ENCODE data around the gene FAM217B. TPM values are rescaled to one million over a fixed set of nuclear protein-coding genes. Genes with fewer than 3 reads are reported as not detected.
"Not testable (repeated sequence)": the region's sequence is repeated elsewhere in the genome, so short reads cannot be mapped to it uniquely, and the experiment has no call there.

FAM217B gene
- total and polyA plus RNA-seq, 5 experiments from 2014 or later, result 24.2 to 47.3 (median 27.4) TPM

- H3K27ac Mint-ChIP-seq, ATAC-seq, POLR2A ChIA-PET, H3K9me3 Mint-ChIP-seq, H3K4me3 Mint-ChIP-seq, DNase-seq, H3K4me1 Mint-ChIP-seq, H3K27me3 Mint-ChIP-seq: not testable (repeated sequence)
- peaks cover 0 to 23% (median 16%) of the 10 kb centered on the region in 3 donors for H3K36me3 Mint-ChIP-seq
Measured at GRCh38 chr20:59957568-59957967, 17.4 kb downstream of the FAM217B start.

DNA sequence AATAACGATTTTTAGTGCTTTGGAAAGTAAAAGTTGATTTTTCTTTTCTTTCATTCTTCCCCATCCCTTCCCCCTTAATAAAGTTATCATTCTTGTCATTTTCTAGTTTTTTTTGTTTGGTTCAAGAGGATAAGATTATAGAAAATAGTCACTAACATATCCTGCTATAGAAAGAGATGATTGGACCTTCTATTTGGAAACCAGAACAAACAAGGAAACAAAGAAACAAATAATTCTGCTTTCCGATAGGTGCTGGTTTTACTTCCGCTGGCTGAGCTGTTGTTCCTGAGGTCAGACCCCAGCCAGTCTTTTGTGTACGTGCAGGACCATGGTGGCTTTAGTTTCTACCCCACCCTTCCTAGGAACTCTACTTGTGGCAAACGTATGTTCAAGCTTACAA, 17.9 kb downstream of the FAM217B start, which contains the start of gene CDH26:
Gene CDH26 (plus strand): TSS at position 301 of the 400 bp plus-strand sequence. CDS start 304 bp downstream, outside the sequence.
- DNase-seq (no peak), ATAC-seq (no peak)
- H3K4me3 Mint-ChIP-seq, result no peak within 1 kb of the TSS
- H3K9me3 Mint-ChIP-seq, result no peaks in the 10 kb centered on the region
- H3K4me1 Mint-ChIP-seq, result peaks cover 0 to 2% (median 0%) of the 10 kb centered on the region in 4 donors
- POLR2A ChIA-PET, result no interaction called here
- H3K27me3 Mint-ChIP-seq, result no peaks in the 10 kb centered on the region
- no peak within 1 kb of the TSS for H3K27ac Mint-ChIP-seq
- peaks cover 0 to 20% (median 16%) of the 10 kb centered on the region in 3 donors for H3K36me3 Mint-ChIP-seq

- POLR2A ChIA-PET, result no interaction called here
- no peak for ATAC-seq
- Mint-ChIP-seq H3K9me3 (no peaks in the 10 kb centered on the region), H3K36me3 (peaks cover 0 to 20% (median 16%) of the 10 kb centered on the region in 3 donors), H3K4me1 (peaks cover 0 to 2% (median 0%) of the 10 kb centered on the region in 4 donors), H3K27ac (no peak overlapping the region), H3K4me3 (no peak overlapping the region), H3K27me3 (no peaks in the 10 kb centered on the region)
- no peak for DNase-seq
Measured at GRCh38 chr20:59958626-59959025, 18.4 kb downstream of the FAM217B start.

GRCh38 chr20:59961423-59961822, 21.2 kb downstream of the FAM217B start:
- Mint-ChIP-seq H3K36me3 (peaks cover 0 to 20% (median 16%) of the 10 kb centered on the region in 3 donors), H3K27ac (peak overlapping the region in 2 of 10 donors; percentile 18 to 80), H3K4me3 (no peak overlapping the region), H3K4me1 (peaks cover 0 to 2% (median 0%) of the 10 kb centered on the region in 4 donors), H3K27me3 (no peaks in the 10 kb centered on the region), H3K9me3 (no peaks in the 10 kb centered on the region)
- POLR2A ChIA-PET, result no interaction called here
- DNase-seq (no peak), ATAC-seq (no peak)

DNA sequence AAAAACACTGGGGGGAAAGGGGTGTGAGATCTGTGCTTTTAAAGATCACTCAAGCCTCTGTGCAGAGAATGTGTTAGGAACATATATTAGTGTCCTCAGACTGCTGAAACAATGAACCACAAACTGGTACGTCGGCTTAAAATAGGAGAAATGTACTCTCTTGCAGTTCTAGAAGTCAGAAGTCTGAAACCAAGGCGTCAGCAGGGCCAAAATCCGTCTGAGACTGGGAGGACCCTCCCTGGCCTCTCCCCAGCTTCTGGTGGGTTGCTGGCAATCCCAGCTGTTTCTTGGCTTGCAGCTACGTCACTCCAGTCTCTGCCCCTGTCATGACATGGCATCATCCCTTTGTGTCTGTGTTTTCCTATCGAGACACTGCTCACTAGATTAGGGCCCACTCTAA, 22.0 kb downstream of the FAM217B start:
- H3K4me3 Mint-ChIP-seq, result no peak overlapping the region
- peaks cover 0 to 2% (median 0%) of the 10 kb centered on the region in 4 donors for H3K4me1 Mint-ChIP-seq
- POLR2A ChIA-PET, result no interaction called here
- H3K36me3 Mint-ChIP-seq, result peaks cover 0 to 20% (median 16%) of the 10 kb centered on the region in 3 donors
- no peaks in the 10 kb centered on the region for H3K9me3 Mint-ChIP-seq
- no peaks in the 10 kb centered on the region for H3K27me3 Mint-ChIP-seq
- DNase-seq (no peak), ATAC-seq (no peak)
- no peak overlapping the region for H3K27ac Mint-ChIP-seq

DNA sequence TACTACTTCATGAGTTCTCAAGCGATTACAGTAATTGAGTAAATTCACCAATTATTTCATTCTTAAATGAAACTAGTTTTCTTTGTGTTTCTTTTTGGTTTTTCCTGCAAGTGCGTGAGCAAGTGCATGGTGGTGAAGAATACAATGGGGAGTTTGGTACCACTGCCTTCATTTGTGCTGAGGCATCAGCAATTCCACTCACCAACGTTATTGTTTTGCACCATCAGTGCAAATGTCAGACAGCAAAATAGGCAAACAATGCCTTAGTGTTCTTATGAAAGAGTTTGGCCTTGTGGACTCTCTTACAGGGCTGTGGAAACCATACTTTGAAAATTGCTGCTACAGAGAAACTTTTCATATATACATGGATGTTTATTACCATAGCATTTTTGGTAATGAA, 26.2 kb downstream of the FAM217B start:
- Mint-ChIP-seq H3K36me3 (peaks cover 0 to 6% (median 0%) of the 10 kb centered on the region in 3 donors), H3K9me3 (no peaks in the 10 kb centered on the region), H3K4me3 (no peak overlapping the region), H3K27ac (no peak overlapping the region), H3K27me3 (no peaks in the 10 kb centered on the region), H3K4me1 (no peaks in the 10 kb centered on the region)
- POLR2A ChIA-PET, result no interaction called here
- DNase-seq (no peak), ATAC-seq (no peak)

- Mint-ChIP-seq H3K27ac (no peak overlapping the region), H3K4me3 (no peak overlapping the region), H3K27me3 (no peaks in the 10 kb centered on the region), H3K4me1 (no peaks in the 10 kb centered on the region), H3K9me3 (no peaks in the 10 kb centered on the region), H3K36me3 (peaks cover 5 to 15% (median 14%) of the 10 kb centered on the region in 3 donors)
- DNase-seq, result no peak
- no peak for ATAC-seq
- POLR2A ChIA-PET, result no interaction called here
Measured at GRCh38 chr20:59971428-59971827, 31.2 kb downstream of the FAM217B start.

DNA sequence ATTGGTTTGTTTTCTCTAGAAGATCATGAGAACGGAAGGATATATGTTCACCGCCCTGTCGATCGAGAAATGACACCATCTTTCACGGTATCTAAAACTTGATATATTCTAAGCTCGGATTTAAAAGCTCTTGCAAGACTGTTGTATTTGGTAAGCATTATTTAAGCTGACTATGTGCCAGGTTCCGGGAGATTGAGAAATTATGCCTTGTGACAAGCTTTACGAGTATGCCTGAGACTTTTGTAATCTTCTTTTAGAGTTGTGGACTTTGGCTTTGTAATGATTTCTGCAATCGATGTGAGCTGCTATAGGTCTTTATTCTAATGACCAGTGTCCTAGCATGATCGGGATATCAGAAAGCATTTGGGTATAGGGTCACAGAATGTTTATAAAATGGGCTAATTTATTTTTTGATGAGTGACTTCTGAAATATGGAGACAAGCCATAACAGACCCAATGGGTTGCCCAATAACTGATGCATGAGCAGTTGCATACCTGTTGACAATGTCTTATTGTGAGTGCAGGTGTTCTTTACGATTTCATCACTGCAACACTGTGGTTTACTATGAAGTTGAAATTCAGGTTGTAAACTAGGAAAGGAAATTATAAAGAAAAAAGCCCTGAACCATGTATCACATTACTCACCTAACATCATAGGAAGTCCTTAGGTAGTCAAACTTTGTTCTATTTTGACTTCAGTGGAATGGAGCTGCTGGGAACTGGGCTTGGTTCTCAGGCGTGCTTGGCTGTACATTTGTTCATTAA, 32.0 kb downstream of the FAM217B start:
- no peak for ATAC-seq
- DNase-seq, result no peak
- POLR2A ChIA-PET, result no interaction called here
- Mint-ChIP-seq H3K27ac (no peak overlapping the region), H3K27me3 (no peaks in the 10 kb centered on the region), H3K36me3 (peaks cover 5 to 17% (median 14%) of the 10 kb centered on the region in 3 donors), H3K4me3 (no peak overlapping the region), H3K4me1 (no peaks in the 10 kb centered on the region), H3K9me3 (no peaks in the 10 kb centered on the region)

- POLR2A ChIA-PET, result no interaction called here
- Mint-ChIP-seq H3K4me3 (no peak overlapping the region), H3K27ac (no peak overlapping the region), H3K9me3 (no peaks in the 10 kb centered on the region), H3K27me3 (no peaks in the 10 kb centered on the region), H3K4me1 (no peaks in the 10 kb centered on the region), H3K36me3 (peaks cover 5 to 17% (median 15%) of the 10 kb centered on the region in 3 donors)
- DNase-seq (no peak), ATAC-seq (no peak)
Measured at GRCh38 chr20:59976156-59976782, 36.1 kb downstream of the FAM217B start.

DNA sequence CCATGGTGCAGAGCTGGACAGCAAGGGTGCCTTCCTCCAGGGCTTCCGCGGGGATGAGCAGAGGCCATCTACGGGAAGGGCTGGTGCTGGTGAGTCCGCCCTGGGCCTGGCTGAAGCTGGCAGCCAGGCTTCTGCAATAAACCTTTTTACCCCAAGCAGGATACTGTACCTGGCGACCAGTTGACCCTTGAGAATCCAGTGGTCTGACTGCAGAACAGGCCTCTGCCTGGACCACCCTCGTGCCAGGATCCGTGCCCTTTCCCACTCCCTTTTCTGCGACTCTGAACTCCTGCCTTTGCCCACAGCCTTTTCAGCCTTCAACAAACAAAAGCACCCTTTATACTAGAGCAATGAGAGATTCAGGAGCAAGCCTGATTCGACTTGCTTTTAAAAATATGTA, 36.9 kb downstream of the FAM217B start:
- no peak for DNase-seq
- H3K4me3 Mint-ChIP-seq, result no peak overlapping the region
- H3K27ac Mint-ChIP-seq, result no peak overlapping the region
- ATAC-seq, result no peak
- no peaks in the 10 kb centered on the region for H3K27me3 Mint-ChIP-seq
- POLR2A ChIA-PET, result no interaction called here
- peaks cover 5 to 17% (median 15%) of the 10 kb centered on the region in 3 donors for H3K36me3 Mint-ChIP-seq
- H3K9me3 Mint-ChIP-seq, result peaks cover 0 to 2% (median 0%) of the 10 kb centered on the region in 9 donors
- no peaks in the 10 kb centered on the region for H3K4me1 Mint-ChIP-seq

DNA sequence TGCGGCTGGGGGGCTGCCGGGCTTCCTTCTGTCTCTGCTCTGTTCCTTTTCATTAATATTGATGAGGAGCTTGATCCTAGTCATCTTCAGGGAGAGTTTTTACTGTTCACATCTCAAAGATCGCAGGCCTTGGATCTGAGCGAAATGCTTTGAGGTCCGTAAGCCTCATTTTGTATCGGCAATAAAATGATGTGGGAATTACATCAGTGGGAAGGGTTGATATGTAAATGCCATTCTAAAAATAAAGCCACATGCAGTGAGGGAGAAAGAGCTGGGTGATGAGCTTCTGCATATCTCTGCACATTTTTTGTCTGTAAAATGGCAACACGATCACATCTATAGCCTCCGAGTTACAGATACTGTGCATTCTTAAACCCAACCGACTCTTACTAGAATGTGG, 42.9 kb downstream of the FAM217B start:
- POLR2A ChIA-PET, result interaction anchor here (0.6 kb wide), 1 partner anchor 83 kb away, joined by 3 read pairs; no protein-coding TSS in a partner anchor
- Mint-ChIP-seq H3K9me3 (peaks cover 0 to 2% (median 0%) of the 10 kb centered on the region in 9 donors), H3K4me1 (peaks cover 0 to 9% (median 0%) of the 10 kb centered on the region in 4 donors), H3K27me3 (no peaks in the 10 kb centered on the region), H3K27ac (no peak overlapping the region), H3K4me3 (no peak overlapping the region), H3K36me3 (peaks cover 0 to 20% (median 11%) of the 10 kb centered on the region in 3 donors)
- DNase-seq (no peak), ATAC-seq (no peak)

- peaks cover 0 to 9% (median 0%) of the 10 kb centered on the region in 4 donors for H3K4me1 Mint-ChIP-seq
- peaks cover 0 to 2% (median 0%) of the 10 kb centered on the region in 9 donors for H3K9me3 Mint-ChIP-seq
- DNase-seq (no peak), ATAC-seq (no peak)
- H3K27ac Mint-ChIP-seq, result peak overlapping the region in 1 of 10 donors; percentile 6
- POLR2A ChIA-PET, result no interaction called here
- H3K27me3 Mint-ChIP-seq, result no peaks in the 10 kb centered on the region
- no peak overlapping the region for H3K4me3 Mint-ChIP-seq
- peaks cover under 1 to 26% (median 15%) of the 10 kb centered on the region in 3 donors for H3K36me3 Mint-ChIP-seq
Measured at GRCh38 chr20:59984541-59984940, 44.4 kb downstream of the FAM217B start.

GRCh38 chr20:59985164-59985563, 45.0 kb downstream of the FAM217B start:
- no peak for DNase-seq
- ATAC-seq, result no peak
- Mint-ChIP-seq H3K36me3 (peaks cover 6 to 29% (median 16%) of the 10 kb centered on the region in 3 donors), H3K4me1 (peaks cover 0 to 9% (median 1%) of the 10 kb centered on the region in 4 donors), H3K4me3 (no peak overlapping the region), H3K27me3 (no peaks in the 10 kb centered on the region), H3K9me3 (peaks cover 0 to 2% (median 0%) of the 10 kb centered on the region in 9 donors), H3K27ac (peak overlapping the region in 3 of 10 donors; percentile 6 to 53 (median 21))
- POLR2A ChIA-PET, result no interaction called here
